Body of pancreas (tissue), 4 donors: ENCODE data around the gene AGAP1. TPM values are rescaled to one million over a fixed set of nuclear protein-coding genes. Genes with fewer than 3 reads are reported as not detected.

ENCODE experiments used
- ATAC-seq: fragments of 150-250 bp; one replicate; pipeline ENCODE4 v1.9.1; 2016
- DNase-seq, 4 donors: peaks; one replicate each; pipeline ENCODE4 v3.0.0-alpha.2; 2019
- H3K27ac ChIP-seq, 4 donors: fragments of 200-600 bp; sonication (generic); 1 replicate in 3 of 4; 2 replicates in 1 of 4; pipeline versions ENCODE4 v1.5.1 to v1.6.1; 2016 to 2019; ENCODE audit warnings: mild to moderate bottlenecking in 1 of 4, mixed read lengths in 1 of 4, moderate library complexity in 1 of 4
- H3K27me3 ChIP-seq, 2 donors: fragments of 200-600 bp; sonication (generic); one replicate each; pipeline ENCODE4 v1.6.0; 2016; ENCODE audit warnings: mild to moderate bottlenecking in 1 of 2
- H3K36me3 ChIP-seq, 2 donors: fragments of 200-600 bp; sonication (generic); replicated peaks in 1 of 2; 2 replicates each; pipeline ENCODE4 v1.5.1; 2016; ENCODE audit warnings: low read depth in 2 of 2; ENCODE audit not compliant: insufficient read depth in 1 of 2
- H3K4me1 ChIP-seq: fragments of 200-600 bp; sonication (generic); one replicate; pipeline ENCODE4 v1.6.0; 2016
- H3K4me3 ChIP-seq, 2 donors: fragments of 200-600 bp; sonication (generic); 1 replicate in 1 of 2; 2 replicates in 1 of 2; pipeline ENCODE4 v1.5.1; 2016 to 2019
- H3K9me3 ChIP-seq, 3 donors: fragments of 200-600 bp; sonication (generic); 1 replicate in 2 of 3; 2 replicates in 1 of 3; pipeline ENCODE4 v1.5.1; 2016
- CTCF ChIP-seq, 7 experiments: fragments of 450-650 bp in 4 of 7; fragments of 200-600 bp in 3 of 7; sonication (generic) in 3 of 7; IDR thresholded peaks; one replicate each; pipeline ENCODE4 v1.5.1; 2016 to 2019; ENCODE audit warnings: antibody characterized with exemption in 7 of 7
- POLR2A ChIP-seq, 3 donors: fragments of 450-650 bp; IDR thresholded peaks; one replicate each; pipeline ENCODE4 v1.6.1; 2016; ENCODE audit warnings: antibody characterized with exemption in 3 of 3, mild to moderate bottlenecking in 2 of 3
- WGBS, 2 donors: methylation state at CpG; one replicate each; pipeline ENCODE4 v1.1.5; 2017; 5-methylcytosine and 5-hydroxymethylcytosine counted together
- intact Hi-C: fragments of 100-400 bp; cut with DNase I; formaldehyde crosslinking; loops from one replicate; pipeline ENCODE4 v1.15.1; 2023
- total RNA-seq, 2 donors: library from RNA; depleted of rRNA; stranded (reverse); fragments of >200 nt; gene quantifications; one replicate each; pipeline ENCODE4 v1.1.0, GENCODE V29; 2016

The AGAP1 gene
- total RNA-seq, 2 donors from 2014 or later: 21.3 to 32.6 TPM

DNA sequence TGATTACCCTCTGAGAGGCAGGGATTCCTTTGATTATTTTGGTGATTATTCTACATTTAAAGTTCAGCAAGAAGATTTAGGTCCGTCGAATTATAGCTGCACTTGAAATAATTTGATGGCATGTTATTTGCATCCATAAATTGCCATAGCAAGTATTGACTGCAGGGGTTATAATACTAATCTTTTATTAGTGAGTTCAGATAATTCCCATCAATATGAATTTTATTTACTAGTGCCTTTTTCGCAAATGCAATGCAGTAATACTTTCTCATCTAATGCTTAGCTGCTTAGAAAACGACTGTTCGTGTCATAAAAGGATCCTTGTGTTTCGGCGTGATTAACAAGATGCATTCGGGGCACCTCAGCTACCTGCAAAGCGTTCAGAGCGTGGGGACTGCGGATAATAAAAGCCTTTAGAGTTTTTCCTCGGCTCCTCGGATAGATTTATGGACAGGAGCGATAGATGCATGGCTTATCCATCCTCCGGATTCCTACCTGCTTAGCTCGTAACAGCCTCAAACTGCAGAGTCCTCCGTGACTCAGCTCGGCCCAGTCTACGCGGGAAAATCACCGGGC is 676.8 kb downstream of the AGAP1 start:
- ATAC-seq: no peak
- TF ChIP-seq CTCF (IDR thresholded peaks at IDR 0.05): no peak
- no peak for TF ChIP-seq POLR2A (IDR thresholded peaks at IDR 0.05)
- WGBS, 2 donors: 6 to 14% methylated on average over 14 to 21 of the region's 21 CpGs
- H3K27ac ChIP-seq: no peak overlapping the region
- H3K4me3 ChIP-seq: no peak overlapping the region
- no peak for DNase-seq
- no peaks in the 10 kb centered on the region for H3K36me3 ChIP-seq
- no peaks in the 10 kb centered on the region for H3K9me3 ChIP-seq
- H3K27me3 ChIP-seq: peaks cover 12 to 80% of the 10 kb centered on the region in 2 donors
- H3K4me1 ChIP-seq: peaks cover 49% of the 10 kb centered on the region
- intact Hi-C loops: no loop called here

DNA sequence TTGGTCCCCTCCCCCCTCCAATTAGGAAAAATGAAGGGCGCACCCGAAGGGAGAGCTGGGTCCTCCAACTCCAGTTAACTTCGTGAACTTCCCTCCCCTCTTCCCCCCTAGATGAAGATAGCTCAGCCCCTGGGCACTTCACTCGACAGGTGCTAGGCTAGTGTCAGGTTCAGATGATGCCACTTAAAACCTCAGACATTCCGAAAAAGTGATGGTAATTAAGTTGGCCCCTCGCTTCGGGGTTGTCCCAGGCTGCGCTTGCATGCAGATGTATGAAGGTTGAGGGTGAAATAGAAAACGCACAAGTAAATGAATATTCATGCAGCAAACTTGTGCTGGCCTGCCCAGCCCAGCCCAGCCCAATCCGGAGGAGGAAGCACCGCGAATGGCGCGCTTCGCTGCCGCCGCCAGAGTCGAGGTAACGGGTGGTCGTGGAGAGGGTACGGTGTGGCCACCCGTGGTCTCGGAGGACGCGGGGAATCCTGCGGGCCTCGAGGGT is 677.4 kb downstream of the AGAP1 start:
- no peak overlapping the region for H3K27ac ChIP-seq
- intact Hi-C loops: no loop called here
- H3K36me3 ChIP-seq: no peaks in the 10 kb centered on the region
- WGBS, 2 donors: 2 to 12% methylated on average over 9 to 27 of the region's 27 CpGs
- H3K4me3 ChIP-seq: no peak overlapping the region
- peaks cover 12 to 75% of the 10 kb centered on the region in 2 donors for H3K27me3 ChIP-seq
- ATAC-seq: no peak
- H3K9me3 ChIP-seq: no peaks in the 10 kb centered on the region
- no peak for DNase-seq
- TF ChIP-seq CTCF (IDR thresholded peaks at IDR 0.05): no peak
- TF ChIP-seq POLR2A (IDR thresholded peaks at IDR 0.05): no peak
- peaks cover 43% of the 10 kb centered on the region for H3K4me1 ChIP-seq

GRCh38 chr2:236171680-236172254 is 677.9 kb downstream of the AGAP1 start:
- Histone ChIP-seq H3K36me3 (no peaks in the 10 kb centered on the region), H3K27me3 (peaks cover 7 to 72% of the 10 kb centered on the region in 2 donors), H3K27ac (no peak overlapping the region), H3K9me3 (no peaks in the 10 kb centered on the region), H3K4me3 (no peak overlapping the region), H3K4me1 (peaks cover 38% of the 10 kb centered on the region)
- no peak for DNase-seq
- WGBS, 2 donors: 7 to 8% methylated on average over 13 to 16 of the region's 16 CpGs
- no peak for ATAC-seq
- intact Hi-C loops: no loop called here
- TF ChIP-seq CTCF (IDR thresholded peaks at IDR 0.05) (no peak), POLR2A (IDR thresholded peaks at IDR 0.05) (no peak)

DNA sequence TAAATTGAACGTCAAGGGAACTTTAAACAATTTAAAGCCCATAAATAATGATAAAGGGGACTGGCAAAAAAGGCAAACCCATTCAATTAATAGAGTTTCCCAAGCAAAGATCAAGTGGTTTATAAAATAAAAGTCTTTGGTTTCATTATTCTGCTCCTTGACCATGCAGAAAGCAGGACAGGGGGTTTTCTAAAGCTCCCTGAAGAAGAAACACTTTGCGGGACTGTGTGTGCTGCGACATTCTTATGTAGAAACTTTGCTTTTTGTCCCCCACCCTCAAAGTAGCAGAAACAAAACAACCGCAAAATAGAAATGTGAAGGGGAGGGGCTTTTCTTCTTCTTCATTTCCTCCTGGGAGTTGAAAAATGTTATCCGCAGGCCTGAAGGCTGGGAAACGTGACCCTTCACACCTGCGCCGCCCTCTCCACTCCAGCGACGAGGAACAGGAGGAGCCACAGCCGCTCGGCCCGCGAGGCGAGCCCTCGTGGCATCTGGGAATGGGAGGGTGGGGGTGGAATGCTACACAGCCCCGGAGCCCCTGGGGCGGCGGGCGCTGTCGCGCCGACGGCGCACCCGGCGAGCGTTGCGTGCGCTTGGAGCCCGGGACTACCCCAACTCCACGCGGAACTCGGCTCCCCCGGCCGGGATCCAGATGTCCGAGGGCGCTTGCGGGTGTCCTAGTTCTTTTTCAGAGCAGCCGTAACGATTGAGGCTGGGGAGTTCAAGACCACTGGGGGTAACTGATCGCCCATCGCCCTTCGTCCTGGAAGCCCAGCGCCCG is 678.6 kb downstream of the AGAP1 start:
- intact Hi-C loops: no loop called here
- Histone ChIP-seq H3K4me3 (no peak overlapping the region), H3K36me3 (no peaks in the 10 kb centered on the region), H3K27ac (no peak overlapping the region), H3K9me3 (no peaks in the 10 kb centered on the region), H3K4me1 (peaks cover 31% of the 10 kb centered on the region), H3K27me3 (peaks cover under 1 to 71% of the 10 kb centered on the region in 2 donors)
- DNase-seq (no peak), ATAC-seq (no peak)
- 4 to 7% methylated on average over 16 to 46 of the region's 46 CpGs for WGBS, 2 donors
- TF ChIP-seq POLR2A (IDR thresholded peaks at IDR 0.05) (no peak), CTCF (IDR thresholded peaks at IDR 0.05) (no peak)
